Measurements from ENCODE around the gene TUBD1. TPM values are rescaled to one million over a fixed set of nuclear protein-coding genes. Genes with fewer than 3 reads are reported as not detected.

TUBD1 gene
- total and polyA plus RNA-seq, 2 of the 13 experiments (the other 11 are each of a cell fraction or from before 2014, with no cell fraction given) = 18.2 to 25.9 TPM

- peak; percentile 99 for DNase-seq (ENCODE audit: low spot score)
- no peaks in the 10 kb centered on the region for H3K36me3 ChIP-seq (replicated peaks in 1 of 2; ENCODE audit: control insufficient read depth in 1 of 2, insufficient read depth in 2 of 2, low read length in 2 of 2)
- H3K4me2 ChIP-seq (ENCODE audit: low read depth, low read length) = peak overlapping the region; percentile 80
- H3K9ac ChIP-seq (ENCODE audit: insufficient read depth, low read depth, low read length) = peak overlapping the region; percentile 78
- in situ Hi-C loops (cut with HindIII; ENCODE audit: extremely low pct_ligation_motif_present, low pct_unique_long_range_greater_than_20kb) = no loop called here
- ATAC-seq = peak; percentile 45
- peaks cover 94% of the 10 kb centered on the region for H3K4me1 ChIP-seq (ENCODE audit: insufficient read depth, low read length)
- peaks cover 4% of the 10 kb centered on the region; the same call in 1 of the 2 replicates for H4K20me1 ChIP-seq (ENCODE audit: insufficient read depth, low read length)
- intact Hi-C loops (cut with micrococcal nuclease; ENCODE audit: unreplicated experiment) = loop anchor here (5.0 kb wide), 1 partner anchor 46 kb away; the partner anchor contains the start of genes RPS6KB1 and TUBD1
- no peaks in the 10 kb centered on the region for H3K9me3 ChIP-seq (ENCODE audit: low read length)
- 2% methylated on average over 7 of the region's 7 CpGs for WGBS (ENCODE audit: low lambda C conversion rate)
- no peak overlapping the region for H2AFZ ChIP-seq (ENCODE audit: low read length)
- BruUV-seq (replicated peaks) = no TSS peak
- H3K79me2 ChIP-seq (ENCODE audit: insufficient read depth, low read length) = peaks cover 2% of the 10 kb centered on the region
- H3K27ac ChIP-seq (ENCODE audit: extremely low read length, insufficient read depth, low read length) = peak overlapping the region; percentile 98
- POLR2A ChIA-PET = interaction anchor here (0.9 to 20.0 kb wide), 16 partner anchors 9 to 139 kb away, joined by 3 to 501 read pairs (median 6); partner anchors contain the start of genes PTRH2, RPS6KB1, TUBD1 and VMP1
- H3K27me3 ChIP-seq (ENCODE audit: control insufficient read depth in 1 of 2, insufficient read depth in 2 of 2, low read length in 2 of 2) = no peaks in the 10 kb centered on the region
- H3K4me3 ChIP-seq (replicated peaks in 1 of 3; ENCODE audit: insufficient read depth in 1 of 3, low read depth in 2 of 3, low read length in 3 of 3) = peak overlapping the region; percentile 13 to 54 (median 20)
- CTCF ChIA-PET (ENCODE audit: low intra/inter-chr PET ratio, low total read pairs) = no interaction called here
- FAIRE-seq = peak; percentile 77
- TF ChIP-seq MAFF (IDR thresholded peaks at IDR 0.05; ENCODE audit: low read depth, low read length) (no peak), SIX4 (CRISPR knock-in tag; IDR thresholded peaks at IDR 0.05) (no peak), FOXC1 (CRISPR knock-in tag; IDR thresholded peaks at IDR 0.05; ENCODE audit: borderline replicate concordance) (0 out of 2 replicates have a peak, but pooled peaks have one; percentile 26), U2AF1 (optimal IDR thresholded peaks at IDR 0.05; ENCODE audit: low read depth, low read length) (no peak), ASH2L (IDR thresholded peaks at IDR 0.05; ENCODE audit: insufficient read length, low read depth, low read length) (peak; percentile 68), NPAS2 (CRISPR knock-in tag; IDR thresholded peaks at IDR 0.05; ENCODE audit: borderline replicate concordance) (no peak), ZNF18 (CRISPR knock-in tag; IDR thresholded peaks at IDR 0.05; ENCODE audit: insufficient replicate concordance) (peak; percentile 50), ZNF605 (CRISPR knock-in tag; IDR thresholded peaks at IDR 0.05) (peak; percentile 86), PHB2 (IDR thresholded peaks at IDR 0.05; ENCODE audit: partially characterized antibody) (no peak)
- TF ChIP-seq, protein P1, sequence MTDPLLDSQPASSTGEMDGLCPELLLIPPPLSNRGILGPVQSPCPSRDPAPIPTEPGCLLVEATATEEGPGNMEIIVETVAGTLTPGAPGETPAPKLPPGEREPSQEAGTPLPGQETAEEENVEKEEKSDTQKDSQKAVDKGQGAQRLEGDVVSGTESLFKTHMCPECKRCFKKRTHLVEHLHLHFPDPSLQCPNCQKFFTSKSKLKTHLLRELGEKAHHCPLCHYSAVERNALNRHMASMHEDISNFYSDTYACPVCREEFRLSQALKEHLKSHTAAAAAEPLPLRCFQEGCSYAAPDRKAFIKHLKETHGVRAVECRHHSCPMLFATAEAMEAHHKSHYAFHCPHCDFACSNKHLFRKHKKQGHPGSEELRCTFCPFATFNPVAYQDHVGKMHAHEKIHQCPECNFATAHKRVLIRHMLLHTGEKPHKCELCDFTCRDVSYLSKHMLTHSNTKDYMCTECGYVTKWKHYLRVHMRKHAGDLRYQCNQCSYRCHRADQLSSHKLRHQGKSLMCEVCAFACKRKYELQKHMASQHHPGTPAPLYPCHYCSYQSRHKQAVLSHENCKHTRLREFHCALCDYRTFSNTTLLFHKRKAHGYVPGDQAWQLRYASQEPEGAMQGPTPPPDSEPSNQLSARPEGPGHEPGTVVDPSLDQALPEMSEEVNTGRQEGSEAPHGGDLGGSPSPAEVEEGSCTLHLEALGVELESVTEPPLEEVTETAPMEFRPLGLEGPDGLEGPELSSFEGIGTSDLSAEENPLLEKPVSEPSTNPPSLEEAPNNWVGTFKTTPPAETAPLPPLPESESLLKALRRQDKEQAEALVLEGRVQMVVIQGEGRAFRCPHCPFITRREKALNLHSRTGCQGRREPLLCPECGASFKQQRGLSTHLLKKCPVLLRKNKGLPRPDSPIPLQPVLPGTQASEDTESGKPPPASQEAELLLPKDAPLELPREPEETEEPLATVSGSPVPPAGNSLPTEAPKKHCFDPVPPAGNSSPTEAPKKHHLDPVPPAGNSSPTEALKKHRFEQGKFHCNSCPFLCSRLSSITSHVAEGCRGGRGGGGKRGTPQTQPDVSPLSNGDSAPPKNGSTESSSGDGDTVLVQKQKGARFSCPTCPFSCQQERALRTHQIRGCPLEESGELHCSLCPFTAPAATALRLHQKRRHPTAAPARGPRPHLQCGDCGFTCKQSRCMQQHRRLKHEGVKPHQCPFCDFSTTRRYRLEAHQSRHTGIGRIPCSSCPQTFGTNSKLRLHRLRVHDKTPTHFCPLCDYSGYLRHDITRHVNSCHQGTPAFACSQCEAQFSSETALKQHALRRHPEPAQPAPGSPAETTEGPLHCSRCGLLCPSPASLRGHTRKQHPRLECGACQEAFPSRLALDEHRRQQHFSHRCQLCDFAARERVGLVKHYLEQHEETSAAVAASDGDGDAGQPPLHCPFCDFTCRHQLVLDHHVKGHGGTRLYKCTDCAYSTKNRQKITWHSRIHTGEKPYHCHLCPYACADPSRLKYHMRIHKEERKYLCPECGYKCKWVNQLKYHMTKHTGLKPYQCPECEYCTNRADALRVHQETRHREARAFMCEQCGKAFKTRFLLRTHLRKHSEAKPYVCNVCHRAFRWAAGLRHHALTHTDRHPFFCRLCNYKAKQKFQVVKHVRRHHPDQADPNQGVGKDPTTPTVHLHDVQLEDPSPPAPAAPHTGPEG (CRISPR knock-in tag; IDR thresholded peaks at IDR 0.05) = peak; percentile 52; the same call in 1 of the 2 replicates
- TF ChIP-seq, protein P2, sequence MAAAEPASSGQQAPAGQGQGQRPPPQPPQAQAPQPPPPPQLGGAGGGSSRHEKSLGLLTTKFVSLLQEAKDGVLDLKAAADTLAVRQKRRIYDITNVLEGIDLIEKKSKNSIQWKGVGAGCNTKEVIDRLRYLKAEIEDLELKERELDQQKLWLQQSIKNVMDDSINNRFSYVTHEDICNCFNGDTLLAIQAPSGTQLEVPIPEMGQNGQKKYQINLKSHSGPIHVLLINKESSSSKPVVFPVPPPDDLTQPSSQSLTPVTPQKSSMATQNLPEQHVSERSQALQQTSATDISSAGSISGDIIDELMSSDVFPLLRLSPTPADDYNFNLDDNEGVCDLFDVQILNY (CRISPR knock-in tag; conservative IDR thresholded peaks at IDR 0.05) = no peak
Observed at GRCh38 chr17:59846394-59847165, 46.2 kb downstream of the TUBD1 start.
